GM21529 (cell line): ENCODE data around the gene SCAP.

ENCODE experiments used
- ATAC-seq: cut with Tn5 transposase; IDR thresholded peaks from one replicate; pipeline ENCODE4 v1.9.1; 2021; ENCODE audit not compliant: unreplicated experiment

SCAP gene

GRCh38 chr3:47416041-47416440 lies 59.7 kb downstream of the SCAP start:
- no peak for ATAC-seq

DNA sequence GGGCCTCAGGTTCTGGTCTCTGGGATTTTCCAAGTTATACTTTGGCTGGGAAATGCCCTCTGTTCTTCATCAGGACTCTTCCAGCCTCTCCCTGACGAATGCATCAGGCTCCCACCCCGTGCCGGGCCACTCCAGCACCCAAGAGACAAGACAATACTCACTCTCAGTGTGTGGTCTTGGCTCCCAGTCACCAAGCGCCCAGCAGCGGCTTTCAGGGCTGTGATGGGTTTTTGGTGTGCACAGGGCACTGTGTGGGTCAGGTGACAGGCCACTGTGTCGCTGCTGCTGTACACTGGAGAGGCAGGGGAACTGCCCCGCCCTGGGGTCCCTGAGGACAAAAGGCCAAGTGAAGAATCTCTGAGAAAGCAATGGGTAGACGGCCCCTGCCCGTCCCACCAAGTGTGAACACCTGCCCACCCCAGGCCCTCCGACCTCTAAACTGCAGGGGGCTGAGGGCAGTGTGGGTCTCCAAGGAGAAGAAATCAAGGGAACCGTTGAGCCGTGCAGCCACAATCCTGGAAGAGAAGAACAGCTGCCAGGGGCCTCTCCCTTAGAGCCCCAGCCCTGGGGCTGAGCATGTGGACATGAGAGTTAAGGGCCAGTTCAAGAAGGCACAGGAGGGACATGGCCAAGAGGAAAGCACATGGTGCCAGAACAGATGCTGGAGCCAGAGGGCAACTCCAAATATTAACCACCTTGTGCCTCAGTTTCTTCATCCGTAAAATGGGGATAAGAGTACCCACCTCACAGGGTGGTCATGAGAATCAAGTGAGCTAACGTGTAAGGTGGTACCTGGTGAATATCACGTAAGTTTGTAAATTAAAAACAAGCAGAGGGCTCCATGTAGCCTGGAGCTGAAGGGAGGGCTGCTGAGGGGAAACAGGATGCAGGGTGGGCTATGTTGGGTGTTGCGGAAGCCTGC lies 60.8 kb downstream of the SCAP start:
- ATAC-seq: no peak

- no peak for ATAC-seq
Measured at GRCh38 chr3:47414161-47414564, 61.6 kb downstream of the SCAP start.

DNA sequence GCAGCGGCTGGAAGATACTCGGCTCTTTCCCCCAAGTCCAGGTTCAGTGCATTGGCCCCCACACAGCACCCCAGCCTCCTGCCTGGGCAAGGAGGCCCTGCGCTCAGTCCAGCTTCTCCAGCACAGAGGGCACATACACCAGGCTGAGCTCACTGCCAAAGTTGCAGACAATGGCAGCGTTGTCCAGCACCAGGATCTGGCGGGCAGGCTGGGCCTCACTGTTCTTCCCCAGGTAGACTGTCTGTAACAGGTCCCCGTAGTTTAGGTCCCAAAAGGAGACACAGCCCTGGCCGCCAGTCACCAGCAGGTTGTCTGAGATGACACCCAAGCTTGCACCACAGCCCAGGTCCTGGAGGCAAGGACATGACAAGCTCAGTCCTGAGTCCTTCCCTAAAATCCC lies 62.0 kb downstream of the SCAP start:
- ATAC-seq: no peak

DNA sequence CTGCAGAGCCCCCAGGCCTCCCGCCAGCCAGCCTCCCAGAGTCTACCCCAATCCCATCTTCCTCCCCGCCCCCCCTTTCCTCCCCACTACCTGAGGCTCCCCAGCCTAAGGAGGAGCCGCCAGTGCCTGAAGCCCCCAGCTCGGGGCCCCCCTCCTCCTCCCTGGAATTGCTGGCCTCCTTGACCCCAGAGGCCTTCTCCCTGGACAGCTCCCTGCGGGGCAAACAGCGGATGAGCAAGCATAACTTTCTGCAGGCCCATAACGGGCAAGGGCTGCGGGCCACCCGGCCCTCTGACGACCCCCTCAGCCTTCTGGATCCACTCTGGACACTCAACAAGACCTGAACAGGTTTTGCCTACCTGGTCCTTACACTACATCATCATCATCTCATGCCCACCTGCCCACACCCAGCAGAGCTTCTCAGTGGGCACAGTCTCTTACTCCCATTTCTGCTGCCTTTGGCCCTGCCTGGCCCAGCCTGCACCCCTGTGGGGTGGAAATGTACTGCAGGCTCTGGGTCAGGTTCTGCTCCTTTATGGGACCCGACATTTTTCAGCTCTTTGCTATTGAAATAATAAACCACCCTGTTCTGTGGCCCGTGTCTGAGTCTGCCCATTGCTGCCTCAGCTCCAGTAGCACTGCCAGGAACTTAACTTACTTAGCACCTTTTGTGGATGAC lies 62.8 kb downstream of the SCAP start:
- ATAC-seq: no peak

- no peak for ATAC-seq
Measured at GRCh38 chr3:47412453-47412756, 63.3 kb downstream of the SCAP start.

GRCh38 chr3:47411696-47412452 lies 63.9 kb downstream of the SCAP start:
- no peak for ATAC-seq

DNA sequence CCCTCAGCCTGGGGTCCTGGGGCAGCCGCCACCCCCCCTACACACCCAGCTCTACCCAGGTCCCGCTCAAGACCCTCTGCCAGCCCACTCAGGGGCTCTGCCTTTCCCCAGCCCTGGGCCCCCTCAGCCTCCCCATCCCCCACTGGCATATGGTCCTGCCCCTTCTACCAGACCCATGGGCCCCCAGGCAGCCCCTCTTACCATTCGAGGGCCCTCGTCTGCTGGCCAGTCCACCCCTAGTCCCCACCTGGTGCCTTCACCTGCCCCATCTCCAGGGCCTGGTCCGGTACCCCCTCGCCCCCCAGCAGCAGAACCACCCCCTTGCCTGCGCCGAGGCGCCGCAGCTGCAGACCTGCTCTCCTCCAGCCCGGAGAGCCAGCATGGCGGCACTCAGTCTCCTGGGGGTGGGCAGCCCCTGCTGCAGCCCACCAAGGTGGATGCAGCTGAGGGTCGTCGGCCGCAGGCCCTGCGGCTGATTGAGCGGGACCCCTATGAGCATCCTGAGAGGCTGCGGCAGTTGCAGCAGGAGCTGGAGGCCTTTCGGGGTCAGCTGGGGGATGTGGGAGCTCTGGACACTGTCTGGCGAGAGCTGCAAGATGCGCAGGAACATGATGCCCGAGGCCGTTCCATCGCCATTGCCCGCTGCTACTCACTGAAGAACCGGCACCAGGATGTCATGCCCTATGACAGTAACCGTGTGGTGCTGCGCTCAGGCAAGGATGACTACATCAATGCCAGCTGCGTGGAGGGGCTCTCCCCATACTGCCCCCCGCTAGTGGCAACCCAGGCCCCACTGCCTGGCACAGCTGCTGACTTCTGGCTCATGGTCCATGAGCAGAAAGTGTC lies 64.7 kb downstream of the SCAP start:
- ATAC-seq: no peak

GRCh38 chr3:47410417-47410720 lies 65.4 kb downstream of the SCAP start:
- ATAC-seq: no peak

DNA sequence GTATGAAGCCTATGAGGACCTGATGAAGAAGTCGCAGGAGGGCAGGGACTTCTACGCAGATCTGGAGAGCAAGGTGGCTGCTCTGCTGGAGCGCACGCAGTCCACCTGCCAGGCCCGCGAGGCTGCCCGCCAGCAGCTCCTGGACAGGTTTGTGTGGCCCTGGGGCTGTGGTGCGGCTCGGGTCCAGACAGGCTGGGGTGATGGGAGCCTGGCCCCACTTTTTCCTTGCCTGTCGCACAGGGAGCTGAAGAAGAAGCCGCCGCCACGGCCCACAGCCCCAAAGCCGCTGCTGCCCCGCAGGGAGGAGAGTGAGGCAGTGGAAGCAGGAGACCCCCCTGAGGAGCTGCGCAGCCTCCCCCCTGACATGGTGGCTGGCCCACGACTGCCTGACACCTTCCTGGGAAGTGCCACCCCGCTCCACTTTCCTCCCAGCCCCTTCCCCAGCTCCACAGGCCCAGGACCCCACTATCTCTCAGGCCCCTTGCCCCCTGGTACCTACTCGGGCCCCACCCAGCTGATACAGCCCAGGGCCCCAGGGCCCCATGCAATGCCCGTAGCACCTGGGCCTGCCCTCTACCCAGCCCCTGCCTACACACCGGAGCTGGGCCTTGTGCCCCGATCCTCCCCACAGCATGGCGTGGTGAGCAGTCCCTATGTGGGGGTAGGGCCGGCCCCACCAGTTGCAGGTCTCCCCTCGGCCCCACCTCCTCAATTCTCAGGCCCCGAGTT lies 65.9 kb downstream of the SCAP start:
- ATAC-seq: no peak

DNA sequence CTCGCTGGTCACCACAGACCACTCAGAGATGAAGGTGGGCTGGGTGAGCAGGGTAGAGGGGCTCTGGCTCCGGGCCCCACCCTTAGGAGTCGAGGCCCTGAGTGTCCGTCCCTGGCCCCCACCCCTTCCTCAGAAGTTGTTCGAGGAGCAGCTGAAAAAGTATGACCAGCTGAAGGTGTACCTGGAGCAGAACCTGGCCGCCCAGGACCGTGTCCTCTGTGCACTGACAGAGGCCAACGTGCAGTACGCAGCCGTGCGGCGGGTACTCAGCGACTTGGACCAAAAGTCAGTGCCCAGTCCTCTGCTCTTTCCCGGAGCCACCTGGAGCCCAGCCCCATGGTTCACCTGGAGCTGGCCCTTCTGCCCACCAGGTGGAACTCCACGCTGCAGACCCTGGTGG lies 66.5 kb downstream of the SCAP start:
- ATAC-seq: no peak

GRCh38 chr3:47408839-47409229 lies 66.9 kb downstream of the SCAP start:
- no peak for ATAC-seq

- ATAC-seq: no peak
Measured at GRCh38 chr3:47407896-47408838, 67.6 kb downstream of the SCAP start.

- ATAC-seq: no peak
Measured at GRCh38 chr3:47407237-47407636, 68.5 kb downstream of the SCAP start.

GRCh38 chr3:47406762-47407149 lies 69.0 kb downstream of the SCAP start:
- no peak for ATAC-seq

DNA sequence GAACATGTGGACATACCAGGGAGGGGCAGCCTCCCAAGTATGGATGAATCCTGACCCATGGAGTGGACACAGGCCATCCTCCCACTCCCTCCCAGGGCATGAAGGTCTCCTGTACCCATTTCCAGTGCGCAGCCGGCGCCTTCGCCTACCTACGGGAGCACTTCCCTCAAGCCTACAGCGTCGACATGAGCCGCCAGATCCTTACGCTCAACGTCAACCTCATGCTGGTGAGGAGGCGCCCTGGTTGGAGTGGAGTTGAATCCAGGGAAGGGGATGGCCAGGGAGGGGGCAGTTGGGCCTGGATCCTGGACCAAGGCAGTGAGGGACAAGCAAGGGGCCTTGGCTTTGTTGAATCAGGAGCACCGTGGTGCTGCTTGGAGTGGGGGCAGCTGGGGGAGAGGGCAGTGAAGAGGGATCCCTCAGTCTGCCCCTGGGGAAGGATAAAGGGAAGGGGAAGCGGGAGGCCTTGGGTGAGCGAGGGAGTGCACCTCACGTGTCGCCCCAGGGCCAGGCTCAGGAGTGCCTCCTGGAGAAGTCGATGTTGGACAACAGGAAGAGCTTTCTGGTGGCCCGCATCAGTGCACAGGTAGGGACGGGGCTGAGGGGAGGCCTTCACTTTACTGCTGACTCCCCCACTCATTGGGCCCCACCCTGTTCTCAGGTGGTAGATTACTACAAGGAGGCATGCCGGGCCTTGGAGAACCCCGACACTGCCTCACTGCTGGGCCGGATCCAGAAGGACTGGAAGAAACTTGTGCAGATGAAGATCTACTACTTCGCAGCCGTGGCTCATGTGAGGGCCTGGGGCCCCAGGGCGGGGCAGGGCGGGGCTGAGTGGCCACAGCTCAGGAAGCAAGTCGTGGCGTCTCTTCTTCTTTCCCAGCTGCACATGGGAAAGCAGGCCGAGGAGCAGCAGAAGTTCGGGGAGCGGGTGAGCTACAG lies 69.7 kb downstream of the SCAP start:
- ATAC-seq: no peak

DNA sequence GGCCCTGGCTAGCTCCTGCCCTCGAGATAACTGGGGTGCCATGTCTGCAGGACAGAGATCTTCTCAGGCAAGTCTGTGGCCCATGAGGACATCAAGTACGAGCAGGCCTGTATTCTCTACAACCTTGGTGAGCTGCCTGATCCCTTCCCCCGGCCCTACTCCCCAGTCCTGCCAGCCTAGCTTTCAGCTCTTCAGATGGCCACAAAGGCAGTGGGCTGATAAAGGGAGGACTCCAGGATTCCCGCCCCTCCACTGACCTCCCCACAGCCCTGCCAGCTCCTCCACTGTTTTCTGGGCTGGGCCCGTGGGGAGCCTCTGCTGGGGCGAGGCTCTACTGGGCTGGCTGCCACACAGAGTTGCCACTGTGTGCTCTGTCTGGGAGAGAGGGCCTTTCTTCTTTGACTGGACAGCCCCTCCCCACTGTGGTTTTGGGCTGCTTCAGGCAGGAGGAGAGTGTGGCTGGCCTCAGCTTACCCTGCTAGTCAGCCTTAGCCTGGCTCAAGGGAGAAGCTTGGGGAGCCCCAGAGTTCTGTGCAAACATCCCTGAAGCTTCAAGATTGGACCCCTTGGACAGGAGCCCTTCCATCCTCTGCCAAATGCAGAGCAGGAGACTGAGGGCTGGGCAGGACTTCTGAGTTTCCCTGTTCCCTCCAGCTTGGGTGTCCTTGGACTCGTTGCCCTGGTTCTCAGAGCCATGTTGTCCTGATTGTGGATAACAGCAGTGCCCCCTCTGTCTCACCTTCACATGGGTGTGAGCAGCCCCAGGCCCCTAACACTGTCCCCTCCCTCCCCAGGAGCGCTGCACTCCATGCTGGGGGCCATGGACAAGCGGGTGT lies 70.6 kb downstream of the SCAP start:
- no peak for ATAC-seq
